HG03565 (cell line): Measurements from ENCODE around the gene CDH11.

Experiments
- ATAC-seq: cut with Tn5 transposase; IDR thresholded peaks from one replicate; pipeline ENCODE4 v1.9.1; 2021; ENCODE audit warnings: mild to moderate bottlenecking, moderate library complexity; ENCODE audit not compliant: unreplicated experiment

The CDH11 gene

DNA sequence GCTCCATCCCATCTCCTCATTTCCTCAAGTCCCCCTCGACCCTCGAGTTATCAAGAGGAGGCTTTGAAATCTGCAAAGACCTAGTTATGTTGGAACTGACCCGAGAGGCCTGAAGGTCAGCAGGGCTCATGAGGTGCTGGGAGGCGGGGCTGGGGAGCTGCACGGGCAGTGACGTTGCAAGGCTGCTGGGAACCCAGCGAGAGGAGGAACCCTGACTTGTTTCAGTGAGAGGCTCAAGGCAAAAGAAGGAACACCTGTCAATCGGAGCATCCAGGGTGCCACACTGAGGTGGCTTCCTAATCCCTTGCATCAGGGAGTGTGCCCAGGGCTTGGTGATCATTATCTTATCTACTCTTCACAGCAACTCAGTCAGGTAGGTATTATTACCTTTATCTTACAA, 86.9 kb downstream of the CDH11 start:
- ATAC-seq, result no peak

DNA sequence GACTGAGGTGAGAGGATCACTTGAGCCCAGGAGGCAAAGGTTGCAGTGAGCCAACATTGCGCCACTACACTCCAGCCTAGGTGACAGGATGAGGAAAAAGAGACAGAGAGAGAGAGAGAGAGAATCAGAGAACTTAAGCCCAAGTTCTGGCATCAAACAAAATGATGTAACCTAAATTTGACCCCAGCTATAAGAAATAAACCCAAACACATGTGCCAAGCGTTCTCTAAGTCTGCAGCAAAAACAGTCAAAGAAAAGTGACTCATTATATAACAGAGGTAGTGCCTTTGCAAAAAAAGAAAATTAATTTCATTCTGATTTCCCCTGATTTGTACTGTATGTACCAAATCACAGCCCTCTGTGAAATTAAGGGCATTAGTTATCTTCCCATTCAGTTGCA, 89.5 kb downstream of the CDH11 start:
- ATAC-seq, result no peak

DNA sequence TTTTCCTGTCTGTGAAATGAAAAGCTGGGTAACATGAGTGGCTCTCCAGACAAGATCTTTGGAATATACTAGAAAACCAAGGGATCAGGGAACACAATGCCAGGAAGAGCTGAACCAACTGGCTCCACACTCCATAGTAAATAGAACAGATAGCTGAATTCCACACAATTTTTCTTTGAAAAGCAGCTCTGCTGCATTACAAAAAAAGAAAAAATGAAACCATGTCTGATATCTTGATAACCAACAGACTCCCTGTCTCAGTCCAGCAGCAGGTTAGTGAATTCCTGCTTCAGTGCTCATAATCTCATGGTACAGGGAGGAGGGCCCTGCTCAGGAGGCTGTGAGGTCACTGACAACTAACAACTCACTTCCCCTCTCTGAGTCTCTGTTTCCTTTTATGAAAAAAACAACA, 97.1 kb downstream of the CDH11 start:
- ATAC-seq, result no peak

DNA sequence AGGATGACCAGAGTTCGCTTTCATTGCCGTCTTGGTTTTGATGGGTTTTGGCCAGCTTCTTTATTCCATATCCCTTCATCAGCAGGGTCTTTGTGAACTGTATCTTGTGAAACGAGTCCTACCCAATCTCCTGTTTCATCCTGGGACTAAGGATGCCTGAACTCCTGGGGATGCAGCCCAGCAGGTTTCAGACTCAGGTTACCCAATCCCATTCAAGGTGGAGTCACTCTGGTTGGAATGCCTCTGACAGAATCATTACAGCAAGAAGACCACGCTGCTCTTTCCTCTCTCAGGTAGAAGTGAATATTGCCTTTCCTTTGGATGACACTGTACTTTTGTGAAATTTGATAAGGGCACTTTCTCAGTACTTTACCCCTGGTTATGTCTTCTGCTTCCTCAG, 98.1 kb downstream of the CDH11 start:
- no peak for ATAC-seq

DNA sequence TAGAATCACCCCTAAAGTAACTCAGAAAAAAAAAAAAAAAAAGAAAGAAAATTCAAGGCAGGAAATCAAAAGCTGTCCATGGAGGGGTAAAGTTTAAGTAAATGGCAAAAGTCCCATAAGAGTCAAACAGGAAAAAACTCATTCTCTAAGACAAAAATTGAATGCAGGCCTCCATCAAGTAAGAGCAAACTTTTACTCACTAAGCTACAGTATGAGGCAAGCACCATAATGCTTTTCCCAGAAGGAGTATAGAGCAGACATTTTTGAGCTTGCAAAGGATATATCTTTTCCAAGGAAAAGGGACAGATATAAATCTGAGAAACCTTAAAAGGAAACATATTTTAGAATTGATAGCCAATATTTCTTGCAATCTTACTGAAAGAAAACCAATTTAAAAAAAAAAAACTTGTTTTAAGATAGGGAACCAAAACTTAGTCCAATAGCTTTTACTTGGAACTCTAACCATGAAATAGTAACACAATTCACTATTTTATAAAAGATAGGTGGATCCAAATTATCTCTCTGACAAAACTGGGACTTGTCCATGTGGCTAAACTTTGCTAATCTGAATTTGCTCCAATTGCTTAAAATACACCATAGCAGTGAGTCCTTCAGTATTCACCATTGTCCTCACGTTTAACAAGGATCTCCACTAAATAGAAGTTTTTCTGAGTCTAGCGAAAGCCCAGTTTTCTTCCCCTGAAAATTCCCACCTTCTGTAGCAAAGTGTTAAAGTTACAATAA, 99.8 kb downstream of the CDH11 start:
- no peak for ATAC-seq

DNA sequence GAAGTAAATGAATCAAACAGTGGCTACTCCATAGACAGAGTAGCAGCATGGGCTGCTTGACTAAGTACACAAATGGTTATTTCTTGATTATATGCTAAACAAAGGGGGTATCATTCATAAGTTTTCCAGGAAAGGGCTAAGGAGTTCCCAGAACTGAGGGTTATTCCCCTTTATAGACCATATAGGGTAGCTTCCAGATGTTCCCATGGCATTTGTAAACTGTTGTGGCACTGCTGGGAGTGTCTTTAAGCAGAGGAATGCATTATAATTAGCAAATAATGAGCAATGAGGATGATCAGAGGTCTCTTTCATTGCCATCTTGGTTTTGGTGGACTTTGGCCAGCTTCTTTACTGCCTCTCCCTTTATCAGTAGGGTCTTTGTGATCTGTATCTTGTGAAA, 105.1 kb downstream of the CDH11 start:
- no peak for ATAC-seq

DNA sequence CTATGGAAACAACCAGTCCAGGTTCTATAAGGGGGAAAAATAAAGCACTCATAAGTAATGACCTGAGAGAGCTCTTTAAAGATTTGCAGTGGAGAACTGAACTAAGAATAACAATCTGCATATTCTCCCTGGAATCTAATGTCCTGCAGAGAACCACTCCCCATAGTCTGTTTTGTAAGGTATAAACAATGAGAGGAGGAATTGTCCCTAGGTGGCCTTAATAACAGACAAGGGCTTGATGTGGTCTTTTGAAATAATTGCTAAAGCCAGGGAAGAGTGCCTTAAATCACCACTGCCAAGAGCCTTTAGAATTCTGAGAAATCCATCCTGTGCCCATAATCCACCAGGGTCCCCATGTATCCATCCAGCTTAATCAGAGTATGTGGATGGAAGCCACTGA, 106.3 kb downstream of the CDH11 start:
- ATAC-seq, result no peak

DNA sequence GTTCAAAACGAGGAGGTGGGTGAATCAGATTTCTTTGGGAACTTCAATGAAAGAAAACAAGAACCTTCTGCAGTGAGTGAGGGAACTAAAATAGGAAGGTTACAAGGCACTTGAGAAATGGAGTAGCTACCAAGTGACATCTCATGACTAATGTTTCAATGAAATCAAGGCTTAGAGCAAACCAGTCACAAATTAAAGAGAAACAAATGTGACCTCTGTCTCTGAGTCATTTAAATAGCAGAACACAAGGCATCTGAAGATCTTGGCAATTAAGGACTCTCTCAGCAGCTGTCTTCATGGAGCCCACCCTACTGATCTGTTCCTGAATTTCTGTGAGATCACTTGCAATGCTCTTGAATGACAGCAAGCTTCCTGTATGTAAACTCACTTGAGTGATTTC, 109.5 kb downstream of the CDH11 start:
- ATAC-seq, result no peak

DNA sequence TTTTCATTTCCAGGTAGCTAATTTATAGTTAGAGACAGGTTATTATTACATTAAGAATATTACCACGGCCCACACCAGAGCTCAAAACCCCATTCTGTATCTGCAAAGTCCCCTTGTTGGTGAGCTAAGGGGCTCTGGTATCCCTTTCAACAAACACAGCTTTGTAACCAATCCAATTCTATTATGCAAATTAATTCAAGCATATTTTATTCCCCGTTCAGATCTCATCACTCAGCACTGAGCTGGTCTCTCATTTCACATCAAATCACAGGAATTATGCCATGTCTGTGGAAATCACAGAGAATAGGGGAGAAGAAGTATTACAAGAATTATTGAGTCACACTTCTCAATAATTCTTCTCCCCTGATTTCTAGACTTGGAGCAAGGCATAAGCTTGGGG, 111.7 kb downstream of the CDH11 start:
- ATAC-seq, result no peak

DNA sequence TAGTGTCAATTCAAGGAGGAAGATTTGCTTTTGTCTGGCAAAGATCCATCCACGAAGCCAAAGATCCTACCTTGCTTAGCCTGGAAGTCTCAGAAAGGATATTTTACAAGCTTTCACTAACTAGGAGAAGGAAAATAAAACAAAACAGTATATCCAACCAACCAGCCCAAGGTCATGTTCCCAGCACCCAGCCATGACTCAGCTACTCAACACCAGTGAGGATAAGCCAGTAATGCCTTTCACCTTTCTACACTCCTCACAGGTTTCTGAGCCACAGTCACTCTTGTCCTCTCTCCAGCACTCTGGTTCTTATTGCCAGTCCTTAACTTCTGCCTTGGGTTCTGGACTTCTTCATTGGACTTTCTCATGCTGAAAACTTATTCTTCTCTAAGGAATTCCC, 116.2 kb downstream of the CDH11 start:
- no peak for ATAC-seq

DNA sequence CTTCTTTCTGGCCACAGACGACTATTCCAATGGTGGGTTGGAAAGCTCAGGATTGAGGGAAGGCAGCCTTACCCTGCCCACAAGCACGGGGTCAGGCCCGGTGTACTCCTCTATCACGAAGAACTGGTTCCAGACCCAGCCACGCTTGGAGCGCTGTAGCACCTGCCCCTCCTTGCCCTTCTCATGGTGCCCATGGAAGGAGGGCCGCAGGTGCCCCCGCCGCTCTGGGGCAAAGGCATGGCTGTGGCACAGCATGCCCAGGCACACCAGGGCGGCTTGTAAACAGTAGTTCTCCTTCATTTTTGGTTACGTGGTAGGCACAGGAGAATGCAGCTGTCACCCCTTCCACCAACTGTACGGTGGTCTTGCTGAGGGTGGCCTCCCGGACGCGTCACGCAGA, 117.3 kb downstream of the CDH11 start:
- no peak for ATAC-seq

DNA sequence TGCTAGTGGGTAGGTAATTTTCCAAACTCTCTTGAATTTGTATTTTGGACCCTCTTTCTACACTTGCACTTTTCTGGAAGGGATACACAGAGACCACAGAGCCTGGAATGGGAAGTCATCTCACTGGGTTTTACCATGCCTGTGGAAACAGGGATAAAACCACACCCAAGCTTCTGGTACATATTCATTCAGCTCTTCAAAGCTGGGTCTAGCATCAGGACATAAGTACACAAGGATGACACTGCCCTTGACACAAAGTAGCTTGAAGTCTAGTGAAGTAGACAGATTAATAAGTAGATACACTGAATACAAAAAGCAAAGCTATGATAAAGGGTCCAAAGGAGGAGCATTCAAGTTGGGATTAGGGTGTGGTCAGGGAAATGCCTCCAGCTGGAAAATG, 118.2 kb downstream of the CDH11 start:
- ATAC-seq, result no peak

DNA sequence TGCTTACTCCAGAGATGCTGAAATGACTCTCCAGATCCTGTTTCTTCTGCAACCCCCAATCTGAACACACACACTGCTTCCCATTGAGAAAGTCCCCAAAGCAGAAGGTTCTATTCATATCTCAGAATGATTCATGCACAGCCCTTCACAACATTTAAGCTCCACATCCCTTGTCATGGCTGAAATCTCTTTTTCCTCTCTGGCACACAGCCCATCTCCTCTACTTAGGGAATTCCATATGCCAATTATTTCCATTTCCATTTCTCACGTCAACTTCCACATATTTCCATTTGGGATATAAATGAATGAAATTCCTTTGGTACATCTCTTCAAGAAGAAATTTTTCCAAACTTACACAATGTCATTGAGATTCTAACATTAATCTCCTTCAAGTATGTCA, 119.6 kb downstream of the CDH11 start:
- no peak for ATAC-seq

DNA sequence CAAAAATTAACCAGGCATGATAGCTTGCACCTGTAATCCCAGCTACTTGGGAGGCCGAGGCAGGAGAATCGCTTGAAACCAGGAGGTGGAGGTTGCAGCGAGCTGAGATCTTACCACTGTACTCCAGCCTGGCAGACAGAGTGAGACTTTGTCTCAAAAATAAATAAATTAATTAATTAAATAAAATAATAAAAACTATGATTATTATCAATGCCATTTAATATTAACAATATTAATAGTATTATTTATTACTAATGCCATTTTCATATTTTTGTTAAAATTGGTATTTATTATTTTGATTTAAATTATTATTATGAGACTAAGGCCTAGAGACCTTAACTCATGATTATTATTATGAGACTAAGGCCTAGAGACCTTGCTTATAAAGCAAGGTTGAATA, 121.2 kb downstream of the CDH11 start:
- ATAC-seq, result no peak

DNA sequence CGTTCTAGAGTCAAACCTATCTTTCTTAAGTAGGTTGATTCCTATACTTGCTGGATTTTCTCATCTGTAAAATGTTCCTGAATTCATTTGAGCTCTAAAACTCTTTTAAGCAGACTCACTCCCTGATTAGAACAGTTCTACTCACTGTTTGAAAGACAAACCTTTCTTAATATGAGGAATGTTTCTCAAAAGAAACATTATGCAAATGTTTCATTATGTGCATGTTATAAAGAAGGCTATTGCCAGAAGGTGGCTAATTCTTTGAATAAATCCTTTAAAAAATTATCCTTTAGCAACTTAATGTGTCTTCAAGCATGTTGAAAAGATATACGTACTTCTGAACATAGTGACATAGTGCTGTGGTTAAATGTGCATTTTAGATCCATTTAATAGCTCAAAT, 124.1 kb downstream of the CDH11 start:
- no peak for ATAC-seq

DNA sequence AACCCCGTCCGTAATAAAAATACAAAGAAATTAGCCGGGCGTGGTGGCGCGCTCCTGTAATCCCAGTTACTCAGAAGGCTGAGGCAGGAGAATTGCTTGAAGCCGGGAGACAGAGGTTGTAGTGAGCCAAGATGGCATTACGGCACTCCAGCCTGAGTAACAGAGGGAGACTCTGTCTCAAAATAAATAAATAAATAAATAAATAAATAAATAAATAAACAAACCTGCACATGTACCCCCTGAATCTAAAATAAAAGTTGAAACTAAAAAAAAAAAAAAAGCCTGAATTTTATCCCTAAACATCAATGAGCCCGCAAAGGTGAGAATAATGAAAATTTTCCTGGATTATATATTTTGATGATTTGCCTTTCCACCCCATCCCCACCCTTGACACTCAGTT, 124.7 kb downstream of the CDH11 start:
- no peak for ATAC-seq

DNA sequence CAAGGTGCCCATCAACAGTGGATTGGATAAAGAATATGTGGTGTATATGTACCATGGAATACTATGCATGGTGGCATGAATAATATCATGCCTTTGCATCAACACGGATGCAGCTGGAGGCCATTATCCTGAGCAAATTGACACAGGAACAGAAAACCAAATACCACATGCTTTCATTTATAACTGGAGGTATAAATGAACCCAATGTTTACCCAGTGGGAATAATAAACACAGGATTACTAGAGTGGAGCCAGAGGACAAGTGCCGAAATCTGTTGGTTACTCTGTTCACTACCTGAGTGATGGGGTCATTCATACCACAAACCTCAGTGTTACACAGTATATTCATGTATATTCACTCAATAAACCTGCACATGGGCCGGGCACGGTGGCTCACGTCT, 125.2 kb downstream of the CDH11 start:
- ATAC-seq, result no peak

DNA sequence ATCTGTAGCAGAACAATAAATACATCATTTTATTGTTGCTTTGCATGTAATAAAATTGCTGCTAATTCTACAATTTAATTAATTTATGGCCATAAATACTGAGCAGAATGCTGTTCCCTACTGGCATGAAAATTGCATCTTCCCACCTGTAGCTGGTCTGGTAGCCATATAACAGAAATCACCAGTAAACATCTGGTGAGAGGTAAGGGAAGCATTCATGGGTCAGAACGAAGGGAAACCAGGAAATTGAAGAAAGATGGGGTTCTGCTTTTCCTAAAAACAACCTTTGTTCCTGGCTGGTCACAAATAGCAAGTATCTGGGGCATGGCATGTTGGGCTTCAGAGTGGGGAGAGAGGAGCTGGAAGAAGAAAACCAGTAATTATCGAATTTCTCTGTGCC, 128.4 kb downstream of the CDH11 start:
- ATAC-seq, result no peak

DNA sequence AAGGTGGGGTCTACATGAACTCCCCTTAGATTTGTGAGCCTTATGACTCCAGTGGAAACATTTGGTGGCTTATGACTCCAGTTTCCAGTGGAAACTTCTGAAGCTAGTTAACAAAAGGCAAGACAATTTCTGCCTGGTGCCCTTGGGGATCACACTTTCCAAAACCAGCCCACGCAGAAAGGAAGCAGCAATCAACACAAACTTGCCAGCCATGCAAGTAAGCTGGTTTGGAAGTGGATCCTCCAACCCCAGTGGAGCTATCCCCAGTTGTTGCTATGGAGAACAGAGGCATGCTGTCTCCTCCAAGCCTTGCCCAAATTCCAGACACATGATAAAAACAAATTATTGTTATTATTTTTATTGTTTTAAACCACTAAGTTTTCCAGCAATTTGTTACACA, 130.9 kb downstream of the CDH11 start:
- ATAC-seq, result no peak

DNA sequence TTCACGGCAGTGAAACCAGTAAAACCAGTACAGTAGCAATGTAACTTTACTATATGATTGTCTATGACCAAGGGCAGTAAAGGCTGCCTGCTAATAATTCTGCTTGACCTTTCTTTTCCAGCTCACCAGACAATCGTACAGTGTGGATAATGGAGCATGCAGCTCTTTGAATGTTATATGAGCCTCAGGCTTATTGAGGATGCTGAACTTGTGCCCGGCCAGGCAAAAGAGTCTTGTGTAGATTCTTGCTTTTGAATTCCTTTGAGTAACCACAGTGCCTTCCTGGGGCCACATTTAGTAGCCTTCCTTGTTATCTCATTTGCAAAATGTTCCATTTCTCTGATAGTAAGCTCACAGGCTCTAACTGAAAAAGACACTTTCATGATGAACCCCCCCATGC, 131.8 kb downstream of the CDH11 start:
- ATAC-seq, result no peak

DNA sequence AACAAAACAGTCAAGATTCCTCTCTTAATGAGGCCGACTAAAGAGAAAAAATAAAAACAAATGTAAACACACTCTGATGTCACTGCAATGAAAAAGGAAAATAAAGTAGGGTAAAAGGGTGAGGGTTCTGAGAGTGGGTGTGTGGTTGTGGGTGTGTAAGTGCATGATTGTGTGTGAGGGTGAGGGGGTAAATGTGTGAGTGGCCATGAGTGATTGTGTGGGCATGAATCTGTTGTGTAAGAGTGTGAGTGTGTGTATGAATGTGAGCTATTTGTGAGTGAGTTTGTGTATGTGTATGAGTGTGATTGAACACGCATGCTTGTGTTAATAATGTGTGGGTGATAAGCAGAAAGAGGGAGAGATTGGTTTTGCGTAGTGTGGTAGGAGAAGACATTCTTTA, 132.8 kb downstream of the CDH11 start:
- ATAC-seq, result no peak

DNA sequence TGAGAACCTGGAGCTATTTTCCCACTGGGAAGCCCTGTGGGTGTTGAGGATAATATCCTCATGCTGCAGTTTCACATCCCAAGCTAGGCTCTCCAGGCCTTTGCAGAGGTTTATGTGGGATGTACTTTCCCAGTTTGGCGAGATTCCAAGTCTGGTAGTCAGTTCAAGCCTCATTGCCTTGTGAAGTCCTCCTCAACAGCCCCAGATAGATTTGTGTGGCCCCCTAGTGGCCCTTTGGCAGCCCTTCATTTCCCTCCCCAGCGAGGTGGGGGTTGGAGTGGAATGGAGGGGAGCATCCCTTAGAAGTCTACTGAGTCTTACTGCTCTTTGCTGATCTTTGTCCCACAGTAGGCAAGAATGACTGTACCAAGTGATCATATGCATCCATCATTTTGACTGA, 137.9 kb downstream of the CDH11 start:
- no peak for ATAC-seq

DNA sequence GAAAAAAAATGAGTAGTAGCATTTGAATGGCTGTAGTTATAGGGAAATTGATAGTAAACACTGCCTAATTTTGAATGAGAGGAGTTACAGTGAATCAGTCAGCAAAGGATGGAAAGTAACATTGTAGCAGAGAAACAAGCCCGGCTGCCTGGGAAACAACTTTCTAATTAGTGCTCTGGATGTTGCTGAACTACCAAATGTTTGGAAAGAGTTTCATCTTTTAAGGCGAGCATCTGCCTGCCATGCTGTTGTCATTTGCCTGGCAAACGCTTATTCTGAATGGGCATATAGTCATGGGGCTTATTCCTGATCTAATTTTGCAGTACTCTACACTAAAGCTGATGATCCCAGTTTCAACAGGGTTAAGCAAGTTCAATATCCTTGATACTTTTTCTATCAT, 138.6 kb downstream of the CDH11 start:
- no peak for ATAC-seq
